PC-3 (cell line): ENCODE results near the gene RNF4. TPM values are rescaled to one million over a fixed set of nuclear protein-coding genes. Genes with fewer than 3 reads are reported as not detected.

Experiments
- ATAC-seq: fragments of 200-7000 bp; cut with Tn5 transposase; 2 replicates; pipeline ENCODE4 v1.9.1; 2020; ENCODE audit warnings: mild to moderate bottlenecking, moderate library complexity
- BruUV-seq: library from RNA; stranded (reverse); fragments of 400-500 nt; replicated peaks from 2 replicates; lab custom pipeline; 2021; lab: Mats Ljungman, UMichigan
- CTCF ChIA-PET: fragments of 300-600 bp; sonication (Branson Sonifier 250); formaldehyde crosslinking; loops from one replicate; lab custom pipeline; 2022; ENCODE audit warnings: antibody characterized with exemption; lab: Charles Lee
- POLR2A ChIA-PET: fragments of 300-600 bp; sonication (Branson Sonifier 250); formaldehyde crosslinking; loops from one replicate; lab custom pipeline; 2022; ENCODE audit warnings: antibody characterized with exemption; ENCODE audit not compliant: unreplicated experiment; lab: Charles Lee
- DNase-seq: peaks from one replicate; pipeline ENCODE4 v3.0.0-alpha.2; 2015
- H2AFZ ChIP-seq: fragments of 300-600 bp; sonication (generic); 2 replicates; pipeline ENCODE4 v1.6.0; 2016; ENCODE audit warnings: antibody characterized with exemption, low read length
- H3F3A ChIP-seq: fragments of 300-600 bp; sonication (generic); one replicate; pipeline ENCODE4 v1.6.0; 2017; ENCODE audit warnings: antibody characterized with exemption, low read length, control low read depth, mild to moderate bottlenecking; ENCODE audit not compliant: unreplicated experiment
- H3K27ac ChIP-seq: fragments of 300-600 bp; sonication (generic); 2 replicates; pipeline ENCODE4 v1.5.1; 2016; ENCODE audit warnings: mild to moderate bottlenecking, low read length
- H3K27me3 ChIP-seq: fragments of 300-600 bp; sonication (generic); 2 replicates; pipeline ENCODE4 v1.6.1; 2016; ENCODE audit warnings: low read length, mixed read lengths
- H3K36me3 ChIP-seq: fragments of 300-600 bp; sonication (generic); 2 replicates; pipeline ENCODE4 v1.6.1; 2016; ENCODE audit warnings: low read depth, mixed run types, low read length, mixed read lengths
- H3K4me1 ChIP-seq: fragments of 300-600 bp; sonication (generic); 2 replicates; pipeline ENCODE4 v1.5.1; 2016; ENCODE audit warnings: low read length; ENCODE audit not compliant: insufficient read depth
- H3K4me2 ChIP-seq: fragments of 300-600 bp; sonication (generic); 2 replicates; pipeline ENCODE4 v1.6.0; 2016; ENCODE audit warnings: low read length
- H3K4me3 ChIP-seq: fragments of 300-600 bp; sonication (generic); 2 replicates; pipeline ENCODE4 v1.5.1; 2016; ENCODE audit warnings: mild to moderate bottlenecking, low read length, mixed read lengths
- H3K79me2 ChIP-seq: fragments of 300-600 bp; sonication (generic); 2 replicates; pipeline ENCODE4 v1.6.1; 2017; ENCODE audit warnings: low read length, mixed read lengths
- H3K9ac ChIP-seq: fragments of 300-600 bp; sonication (generic); 2 replicates; pipeline ENCODE4 v1.6.0; 2016; ENCODE audit warnings: mild to moderate bottlenecking, low read length
- H3K9me2 ChIP-seq: fragments of 300-600 bp; sonication (generic); replicated peaks from 2 replicates; pipeline ENCODE4 v1.6.1; 2016; ENCODE audit warnings: mixed run types, low read length, mixed read lengths
- H3K9me3 ChIP-seq: fragments of 300-600 bp; sonication (generic); 2 replicates; pipeline ENCODE4 v1.6.1; 2016; ENCODE audit warnings: low read length, mixed read lengths
- H4K20me1 ChIP-seq: fragments of 300-600 bp; sonication (generic); 2 replicates; pipeline ENCODE4 v1.6.1; 2016; ENCODE audit warnings: low read length, mixed read lengths
- CTCF ChIP-seq: fragments of 300-600 bp; sonication (generic); conservative IDR thresholded peaks from 2 replicates; pipeline ENCODE4 v1.5.1; 2017; ENCODE audit warnings: antibody characterized with exemption, low read depth, mild to moderate bottlenecking, low read length
- EZH2 ChIP-seq: fragments of 300-600 bp; sonication (generic); IDR thresholded peaks from one replicate; pipeline ENCODE4 v1.6.1; 2017; ENCODE audit warnings: antibody characterized with exemption, mild to moderate bottlenecking, low read length; ENCODE audit not compliant: unreplicated experiment
- EZH2phosphoT487 ChIP-seq: fragments of 300-600 bp; sonication (generic); IDR thresholded peaks from 2 replicates; pipeline ENCODE4 v1.6.1; 2018; ENCODE audit warnings: mild to moderate bottlenecking, antibody characterized with exemption, low read length, borderline replicate concordance
- intact Hi-C: fragments of 100-400 bp; cut with micrococcal nuclease; formaldehyde crosslinking; loops from 2 replicates; pipeline ENCODE4 v1.9.0; 2023
- total RNA-seq: library from RNA; depleted of rRNA; stranded (reverse); fragments of >200 nt; gene quantifications from 2 replicates; pipeline ENCODE4 v1.2.3, GENCODE V29; 2014; rRNA removed

RNF4 gene
- total RNA-seq, 1 experiment from 2014 or later = 27.4 TPM

DNA sequence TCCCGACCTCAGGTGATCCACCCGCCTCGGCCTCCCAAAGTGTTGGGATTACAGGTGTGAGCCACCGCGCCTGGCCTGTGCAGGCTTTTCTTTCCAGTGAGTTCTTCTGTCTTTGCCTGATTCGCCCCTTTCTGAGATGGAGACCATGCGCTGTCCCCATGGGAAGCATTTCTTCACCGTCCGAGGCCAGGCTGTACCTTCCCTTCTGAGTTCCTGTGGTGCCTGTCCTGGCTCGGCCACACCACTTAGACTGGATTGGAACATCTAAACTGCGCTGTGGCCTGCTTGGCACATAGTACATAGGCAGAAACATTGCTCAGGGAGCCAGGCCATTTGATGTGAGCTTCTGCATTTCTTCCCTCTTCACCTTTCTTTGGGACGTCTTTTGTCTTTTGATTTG is 91.3 kb downstream of the RNF4 start:
- ChIA-PET CTCF (no interaction called here), POLR2A (no interaction called here)
- no TSS peak for BruUV-seq
- Histone ChIP-seq H3K9me2 (no peaks in the 10 kb centered on the region), H3K4me3 (no peak overlapping the region), H3K79me2 (peaks cover 92% of the 10 kb centered on the region), H4K20me1 (no peaks in the 10 kb centered on the region), H3K27ac (no peak overlapping the region), H3K4me2 (no peak overlapping the region), H3K4me1 (no peaks in the 10 kb centered on the region), H2AFZ (no peak overlapping the region), H3K27me3 (no peaks in the 10 kb centered on the region), H3K36me3 (no peaks in the 10 kb centered on the region), H3K9ac (no peak overlapping the region), H3K9me3 (no peaks in the 10 kb centered on the region), H3F3A (no peaks in the 10 kb centered on the region)
- DNase-seq (no peak), ATAC-seq (no peak)
- intact Hi-C loops = no loop called here
- TF ChIP-seq CTCF (no peak), EZH2 (no peak), EZH2phosphoT487 (no peak)

Other genes starting within 250 kb of the RNF4 start
- 6.2 and 9.5 TPM in 2 replicates for gene HAUS3, start 227.0 kb upstream of the RNF4 start, total RNA-seq
- gene POLN, start 227.0 kb upstream of the RNF4 start, total RNA-seq = 0.26 and 1.5 TPM in 2 replicates
- gene MXD4, start 207.0 kb upstream of the RNF4 start, total RNA-seq = 18.9 and 27.6 TPM in 2 replicates
- gene ZFYVE28, start 50.5 kb upstream of the RNF4 start, total RNA-seq = 6.3 and 8.0 TPM in 2 replicates
- 1.3 TPM in 1 of 2 replicates, not detected in the other for gene CFAP99, start 50.2 kb upstream of the RNF4 start, total RNA-seq
- 13.6 and 21.5 TPM in 2 replicates for gene FAM193A, start 67.5 kb downstream of the RNF4 start, total RNA-seq